GOT3 (cell line): ENCODE results near the gene FAF2.

Source experiments
- DNase-seq: peaks from one replicate; lab custom pipeline; 2025; ENCODE audit warnings: mixed read lengths; lab: John Stamatoyannopoulos, UW

FAF2 gene

GRCh38 chr5:176530393-176530982 is 82.3 kb downstream of the FAF2 start:
- DNase-seq, result no peak

GRCh38 chr5:176530983-176531901 is 83.1 kb downstream of the FAF2 start:
- no peak for DNase-seq

- no peak for DNase-seq
Observed at GRCh38 chr5:176531902-176532493, 83.8 kb downstream of the FAF2 start.

DNA sequence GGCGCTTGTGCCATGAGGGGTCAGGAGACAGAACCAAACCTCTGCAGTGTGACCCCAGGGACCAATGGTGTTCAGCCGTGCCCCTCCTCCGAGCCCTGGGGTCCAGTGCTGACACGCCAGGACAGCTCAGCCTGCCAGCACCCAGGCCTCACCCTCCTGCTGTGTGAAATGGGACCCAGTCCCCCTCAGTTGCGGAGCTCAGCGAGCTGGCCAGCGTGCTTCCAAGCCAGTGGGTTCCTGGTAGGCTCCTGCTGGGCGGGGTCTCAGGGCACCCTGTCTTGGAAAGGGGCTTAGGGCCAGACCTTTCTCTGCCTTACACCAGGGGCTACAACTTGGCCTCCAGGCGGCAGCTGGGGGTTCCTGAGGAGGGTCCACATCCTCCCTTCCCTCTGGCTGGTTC is 84.6 kb downstream of the FAF2 start:
- DNase-seq, result no peak

DNA sequence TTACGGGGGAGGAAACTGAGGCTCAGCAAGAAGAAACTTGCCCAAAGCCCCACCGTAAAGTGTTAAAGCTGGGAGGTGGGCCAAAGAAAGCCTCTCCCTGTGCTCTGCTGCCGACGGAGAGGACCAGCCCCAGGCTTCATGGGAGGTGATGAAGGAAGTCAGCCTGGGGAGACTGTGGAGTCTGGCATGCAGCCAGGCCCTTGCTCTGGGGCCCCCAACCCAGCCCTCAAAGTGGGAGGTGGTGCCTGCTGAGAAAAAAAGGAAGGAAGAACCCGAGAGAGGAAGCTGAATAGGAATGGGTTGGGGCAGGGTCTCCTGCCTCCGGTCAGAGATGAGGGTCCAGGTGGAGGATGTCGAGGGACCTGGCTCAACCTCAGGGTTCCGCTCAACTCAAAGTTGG is 85.2 kb downstream of the FAF2 start:
- no peak for DNase-seq

DNA sequence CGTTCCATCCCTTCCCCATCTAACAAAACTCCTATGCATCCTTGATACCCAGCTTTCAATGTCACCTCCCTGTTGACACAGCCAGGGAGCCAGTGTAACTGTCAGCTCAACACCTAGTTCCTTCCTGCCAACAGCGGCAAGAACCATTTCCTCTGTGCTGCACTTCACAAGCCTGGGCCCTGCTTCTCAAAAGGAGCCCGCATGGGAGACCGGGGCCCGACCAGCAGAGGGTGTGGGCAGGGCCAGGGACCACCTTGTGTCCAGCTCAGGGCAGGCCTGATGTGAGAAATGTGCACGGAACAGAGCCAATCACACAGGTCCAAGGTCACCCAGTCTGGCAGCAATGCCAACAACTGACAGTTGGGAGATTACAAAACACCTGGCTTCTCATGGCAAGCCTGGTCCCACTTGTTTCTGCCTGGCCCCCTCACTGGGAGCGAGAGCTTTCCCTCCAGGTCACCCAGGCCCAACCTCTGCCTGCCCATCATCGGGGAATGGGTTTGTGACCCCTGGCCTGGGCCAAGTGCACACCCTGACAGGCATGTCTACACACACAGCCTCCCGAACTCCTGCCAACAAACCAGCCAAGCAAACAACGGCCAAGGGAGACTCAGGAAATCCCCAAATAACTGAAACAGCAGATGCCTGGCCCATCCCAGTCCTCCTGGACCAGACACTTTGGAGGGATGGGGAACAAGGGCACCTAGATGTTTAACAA is 85.9 kb downstream of the FAF2 start:
- no peak for DNase-seq

DNA sequence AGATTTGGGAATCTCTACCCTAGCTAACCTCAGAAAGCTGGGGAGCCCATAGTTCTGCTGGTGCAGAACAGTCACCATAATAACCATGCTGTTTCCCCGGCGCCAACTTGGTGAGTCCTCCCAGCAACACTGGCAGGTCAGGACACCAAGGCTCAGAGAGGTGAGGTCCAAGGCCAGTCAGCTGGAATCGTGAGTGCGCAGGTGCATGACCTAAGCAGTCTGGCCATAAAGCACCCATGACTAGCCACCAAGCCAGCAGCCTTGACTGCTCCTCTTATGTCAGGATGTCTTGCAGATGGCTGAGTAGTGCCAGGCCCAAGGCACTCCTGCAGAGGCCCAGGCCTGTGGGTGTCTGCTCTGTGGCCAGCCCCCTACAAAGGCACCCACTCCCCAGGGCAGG is 86.5 kb downstream of the FAF2 start:
- DNase-seq, result no peak

- DNase-seq, result no peak
Observed at GRCh38 chr5:176535101-176535663, 87.0 kb downstream of the FAF2 start.

GRCh38 chr5:176535664-176536131 is 87.5 kb downstream of the FAF2 start:
- DNase-seq, result no peak

- no peak for DNase-seq
Observed at GRCh38 chr5:176536132-176536901, 88.1 kb downstream of the FAF2 start.

DNA sequence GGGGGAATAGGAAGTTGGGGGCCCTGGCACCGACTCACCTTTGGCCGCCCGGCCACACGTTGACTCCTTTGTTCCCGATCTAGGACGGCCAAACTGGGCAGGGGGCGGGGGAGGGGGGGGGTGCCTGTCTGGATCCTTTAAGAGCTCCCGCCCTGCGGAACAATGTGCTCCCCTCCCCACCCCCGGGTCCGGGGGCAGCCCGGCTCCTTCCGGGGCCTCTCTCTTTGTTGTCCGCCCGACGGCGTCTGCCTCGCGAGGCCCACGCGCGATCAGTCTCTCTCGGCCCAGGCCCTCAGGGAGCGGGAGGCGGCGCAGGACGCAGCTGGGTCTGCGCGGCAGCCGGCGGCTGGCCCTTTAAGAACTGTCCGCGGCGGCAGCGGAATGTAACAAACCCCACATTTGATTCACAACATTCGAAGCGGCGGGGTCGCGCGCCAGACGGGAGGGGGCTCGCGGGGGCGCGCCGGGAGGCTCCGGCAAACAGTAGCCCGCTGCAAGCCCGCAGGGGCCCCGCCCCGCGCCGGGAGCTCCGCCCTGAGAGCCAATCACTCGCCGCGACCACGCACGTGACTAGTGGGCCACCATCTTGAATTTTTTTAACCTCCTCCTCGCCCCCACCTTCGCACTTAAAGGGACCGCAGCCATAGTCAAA is 88.8 kb downstream of the FAF2 start, which contains the start of gene RNF44:
TSS of gene RNF44 (minus strand) at position 501 of the 652 bp plus-strand sequence. CDS start 4,930 bp downstream, outside the sequence.
- peak; percentile 99 for DNase-seq

DNA sequence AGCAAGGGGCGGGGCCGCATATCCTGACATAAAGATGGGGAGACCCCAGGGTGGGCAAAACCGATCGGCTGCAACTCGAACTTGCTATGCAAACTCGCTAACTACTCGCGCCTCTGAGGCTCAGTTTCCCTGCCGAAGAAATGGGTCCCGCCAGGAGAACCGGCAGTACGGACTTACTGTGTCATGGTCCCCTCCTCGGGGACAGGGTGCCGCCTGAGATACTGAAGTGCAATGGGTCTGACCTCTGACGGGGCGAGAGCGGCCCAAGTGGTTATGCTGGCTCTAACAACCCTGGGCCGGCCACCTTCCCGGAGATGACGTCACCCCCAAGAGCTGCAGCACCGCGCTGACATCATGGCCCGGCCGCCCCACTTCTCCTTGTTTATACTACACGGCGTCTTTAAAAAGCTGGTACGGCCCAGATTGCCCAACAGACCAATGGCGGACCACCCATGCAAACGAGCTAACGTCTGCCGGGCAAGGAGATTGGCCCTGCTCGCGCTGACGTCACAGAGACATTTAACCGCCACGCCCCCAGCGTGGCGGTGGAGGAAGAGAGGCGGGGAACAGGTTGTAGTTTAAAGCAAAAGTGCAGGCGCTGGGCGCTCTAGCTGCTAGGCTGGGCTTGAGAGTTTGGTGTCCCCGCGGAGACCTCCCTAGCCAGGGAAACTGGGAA is 89.5 kb downstream of the FAF2 start:
- peak; percentile 96 for DNase-seq

DNA sequence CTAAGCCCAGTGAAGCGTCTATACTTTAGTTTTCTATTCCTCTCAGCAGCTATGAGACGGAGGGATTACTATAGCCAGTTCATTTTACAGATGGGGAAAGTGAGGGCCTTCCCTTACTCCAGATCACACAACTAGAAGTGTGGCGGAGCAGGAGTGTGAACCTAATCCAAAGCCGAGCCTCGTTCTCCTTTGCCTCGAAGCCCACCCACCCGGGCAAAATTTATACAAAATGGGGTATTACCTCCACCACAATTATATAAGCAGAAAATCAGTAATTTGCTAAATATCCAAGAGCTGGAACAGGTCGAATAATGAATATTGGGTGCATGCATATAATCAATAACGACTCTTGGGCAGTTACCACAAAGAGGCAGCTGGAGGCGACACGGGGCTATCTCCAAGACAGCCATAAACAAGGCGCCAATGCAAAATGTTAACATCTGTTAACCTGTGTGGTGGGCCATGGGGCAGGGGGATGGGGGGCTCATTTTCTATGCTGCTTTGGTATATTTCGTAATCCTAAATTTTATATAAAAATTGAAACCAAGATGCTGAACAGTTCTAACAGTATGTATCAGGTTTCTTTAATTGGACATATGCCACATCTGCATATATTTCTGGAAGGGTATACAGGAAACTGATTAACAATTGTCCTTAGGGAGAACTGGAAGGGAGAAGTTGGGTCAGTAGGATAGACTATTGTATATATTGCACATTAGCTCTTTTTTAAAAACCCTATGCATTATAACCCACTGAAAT is 90.2 kb downstream of the FAF2 start:
- DNase-seq, result no peak

GRCh38 chr5:176538989-176539384 is 90.8 kb downstream of the FAF2 start:
- no peak for DNase-seq

GRCh38 chr5:176540476-176540899 is 92.3 kb downstream of the FAF2 start:
- DNase-seq, result no peak

GRCh38 chr5:176540956-176541337 is 92.8 kb downstream of the FAF2 start:
- no peak for DNase-seq

GRCh38 chr5:176541338-176542134 is 93.4 kb downstream of the FAF2 start:
- no peak for DNase-seq

GRCh38 chr5:176542135-176542595 is 94.0 kb downstream of the FAF2 start:
- DNase-seq, result no peak
